Hepatocyte (in vitro differentiated cells): ENCODE results near the gene LURAP1L. TPM values are rescaled to one million over a fixed set of nuclear protein-coding genes. Genes with fewer than 3 reads are reported as not detected.

Source experiments
- DNase-seq: peaks from one replicate; pipeline ENCODE4 v3.0.0-alpha.2; 2016; ENCODE audit warnings: low spot score
- H2AFZ ChIP-seq: fragments of 200-600 bp; sonication (generic); 2 replicates; pipeline ENCODE4 v1.6.0; 2016; ENCODE audit warnings: antibody characterized with exemption, mild to moderate bottlenecking
- H3K27ac ChIP-seq: fragments of 200-600 bp; sonication (generic); 2 replicates; pipeline ENCODE4 v1.5.1; 2016; ENCODE audit warnings: mild to moderate bottlenecking
- H3K27me3 ChIP-seq: fragments of 200-600 bp; sonication (generic); 2 replicates; pipeline ENCODE4 v1.6.1; 2016
- H3K36me3 ChIP-seq: fragments of 200-600 bp; sonication (generic); replicated peaks from 2 replicates; pipeline ENCODE4 v1.5.1; 2016; ENCODE audit warnings: low read depth; ENCODE audit not compliant: insufficient read depth
- H3K4me1 ChIP-seq: fragments of 200-600 bp; sonication (generic); 2 replicates; pipeline ENCODE4 v1.5.1; 2016; ENCODE audit warnings: mild to moderate bottlenecking, moderate library complexity; ENCODE audit not compliant: insufficient read depth
- H3K4me2 ChIP-seq: fragments of 200-600 bp; sonication (generic); 2 replicates; pipeline ENCODE4 v1.6.0; 2016
- H3K4me3 ChIP-seq: fragments of 200-600 bp; sonication (generic); 2 replicates; pipeline ENCODE4 v1.5.1; 2016; ENCODE audit warnings: mild to moderate bottlenecking
- H3K79me2 ChIP-seq: fragments of 200-600 bp; sonication (generic); 2 replicates; pipeline ENCODE4 v1.6.0; 2017; ENCODE audit warnings: mild to moderate bottlenecking
- H3K9me2 ChIP-seq: fragments of 200-600 bp; sonication (generic); replicated peaks from 2 replicates; pipeline ENCODE4 v1.6.0; 2017; ENCODE audit warnings: mild to moderate bottlenecking; ENCODE audit not compliant: insufficient read depth
- H3K9me3 ChIP-seq: fragments of 200-600 bp; sonication (generic); 2 replicates; pipeline ENCODE4 v1.5.1; 2016; ENCODE audit warnings: low read depth, mild to moderate bottlenecking
- H4K20me1 ChIP-seq: fragments of 200-600 bp; sonication (generic); 2 replicates; pipeline ENCODE4 v1.6.0; 2016; ENCODE audit warnings: mild to moderate bottlenecking; ENCODE audit not compliant: insufficient read depth, poor library complexity, severe bottlenecking
- CTCF ChIP-seq: fragments of 200-600 bp; sonication (generic); IDR thresholded peaks from 2 replicates; pipeline ENCODE4 v1.5.1; 2016; ENCODE audit warnings: antibody characterized with exemption, mild to moderate bottlenecking; ENCODE audit not compliant: poor library complexity
- EZH2 ChIP-seq: fragments of 200-600 bp; sonication (generic); IDR thresholded peaks from 2 replicates; pipeline ENCODE4 v1.6.1; 2016; ENCODE audit warnings: antibody characterized with exemption, mild to moderate bottlenecking, borderline replicate concordance
- EZH2phosphoT487 ChIP-seq: fragments of 200-600 bp; sonication (generic); IDR thresholded peaks from one replicate; pipeline ENCODE4 v1.6.1; 2018; ENCODE audit warnings: antibody characterized with exemption, mild to moderate bottlenecking, low read depth, moderate library complexity; ENCODE audit not compliant: unreplicated experiment, severe bottlenecking
- WGBS: methylation state at CpG from one replicate; pipeline ENCODE4 v1.1.6; 2016; ENCODE audit warnings: low lambda C conversion rate; ENCODE audit errors: missing lambda C conversion rate; 5-methylcytosine and 5-hydroxymethylcytosine counted together
- polyA plus RNA-seq: library from polyadenylated mRNA; unstranded; fragments of >200 nt; fragmentation: Nextera tagmentation; extraction: Ambion mirVana; gene quantifications from 2 replicates; pipeline ENCODE4 v1.2.1, GENCODE V29; 2016
- total RNA-seq: library from RNA; depleted of rRNA; stranded (reverse); fragments of >200 nt; gene quantifications from 2 replicates; pipeline ENCODE4 v1.2.3, GENCODE V29; 2014

LURAP1L gene
- total and polyA plus RNA-seq, 2 experiments from 2014 or later: 36.1 to 37.6 TPM

DNA sequence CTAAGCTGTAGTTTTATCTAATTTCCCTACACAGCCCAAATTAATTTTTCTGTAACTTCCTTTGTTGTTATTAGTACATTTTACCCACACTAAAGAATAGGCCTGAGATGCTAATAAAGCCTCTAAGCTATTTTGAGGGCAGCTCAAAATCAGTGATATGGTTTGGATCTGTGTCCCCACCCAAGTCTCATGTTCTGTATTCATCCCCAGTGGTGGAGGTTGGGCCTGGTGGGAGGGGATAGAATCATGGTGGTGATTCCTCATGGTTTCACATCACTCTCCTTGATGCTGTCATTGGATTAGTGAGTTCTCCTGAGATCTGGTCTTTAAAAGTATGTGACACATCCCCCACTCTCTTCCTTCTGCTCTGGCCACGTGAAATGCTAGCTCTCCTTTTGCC, 27.3 kb downstream of the LURAP1L start:
- Histone ChIP-seq H3K27me3 (no peaks in the 10 kb centered on the region), H3K4me3 (no peak overlapping the region), H3K36me3 (no peaks in the 10 kb centered on the region), H3K27ac (no peak overlapping the region), H3K9me2 (no peaks in the 10 kb centered on the region), H4K20me1 (no peaks in the 10 kb centered on the region), H3K4me2 (no peak overlapping the region), H3K4me1 (no peaks in the 10 kb centered on the region), H3K9me3 (no peaks in the 10 kb centered on the region), H2AFZ (no peak overlapping the region), H3K79me2 (peaks cover 58% of the 10 kb centered on the region)
- no peak for DNase-seq
- 90% methylated on average over 1 of the region's 1 CpG for WGBS
- TF ChIP-seq CTCF (no peak), EZH2 (no peak), EZH2phosphoT487 (no peak)

DNA sequence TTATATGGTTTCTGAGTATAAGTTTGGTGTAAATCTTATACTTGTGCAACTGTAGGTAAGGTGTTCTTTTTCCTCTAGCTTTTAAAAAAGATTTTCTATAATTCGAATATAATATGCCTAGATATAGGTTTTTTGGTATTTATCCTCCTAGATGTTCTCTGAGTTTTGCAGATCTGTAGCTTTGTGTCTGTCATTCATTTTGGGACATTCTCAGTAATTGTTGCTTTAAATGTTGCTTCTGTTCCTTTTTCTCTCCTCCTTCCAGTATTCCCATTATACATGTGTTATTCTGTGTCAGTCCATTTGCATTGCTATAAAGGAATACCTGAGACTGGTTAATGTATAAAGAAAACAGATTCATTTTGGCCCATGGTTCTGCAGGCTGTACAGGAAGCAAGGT, 33.7 kb downstream of the LURAP1L start:
- no peaks in the 10 kb centered on the region for H3K9me2 ChIP-seq
- no peaks in the 10 kb centered on the region for H3K27me3 ChIP-seq
- TF ChIP-seq EZH2phosphoT487 (no peak), EZH2 (no peak), CTCF (no peak)
- no peak overlapping the region for H3K4me2 ChIP-seq
- peaks cover 4% of the 10 kb centered on the region for H3K4me1 ChIP-seq
- DNase-seq: no peak
- H3K79me2 ChIP-seq: peaks cover 64% of the 10 kb centered on the region
- H2AFZ ChIP-seq: no peak overlapping the region
- H3K27ac ChIP-seq: no peak overlapping the region
- H4K20me1 ChIP-seq: no peaks in the 10 kb centered on the region
- no peak overlapping the region for H3K4me3 ChIP-seq
- 84% methylated on average over 1 of the region's 1 CpG for WGBS
- H3K36me3 ChIP-seq: no peaks in the 10 kb centered on the region
- H3K9me3 ChIP-seq: no peaks in the 10 kb centered on the region

- Histone ChIP-seq H2AFZ (no peak overlapping the region), H3K4me2 (no peak overlapping the region), H3K9me2 (no peaks in the 10 kb centered on the region)
Observed at GRCh38 chr9:12809720-12810119, 34.9 kb downstream of the LURAP1L start.

More at GRCh38 chr9:12809720-12810119, 34.9 kb downstream of the LURAP1L start:
- no peak for DNase-seq
- H3K27ac ChIP-seq: no peak overlapping the region
- H3K4me1 ChIP-seq: peaks cover 14% of the 10 kb centered on the region
- H3K27me3 ChIP-seq: no peaks in the 10 kb centered on the region
- H3K79me2 ChIP-seq: peaks cover 61% of the 10 kb centered on the region
- H4K20me1 ChIP-seq: no peaks in the 10 kb centered on the region
- TF ChIP-seq EZH2 (no peak), EZH2phosphoT487 (no peak), CTCF (no peak)
- H3K36me3 ChIP-seq: no peaks in the 10 kb centered on the region
- no peaks in the 10 kb centered on the region for H3K9me3 ChIP-seq
- H3K4me3 ChIP-seq: no peak overlapping the region
- 82% methylated on average over 2 of the region's 2 CpGs for WGBS
